Epithelial cell of esophagus (primary cell): ENCODE data around the gene PPP1R14C.

ENCODE experiments used
- DNase-seq: peaks from one replicate; pipeline ENCODE4 v3.0.0; 2010; ENCODE audit warnings: low read depth
- H3K4me3 ChIP-seq: 2 replicates; pipeline ENCODE4 v1.5.1; 2011; ENCODE audit warnings: mild to moderate bottlenecking, low read length, control low read depth
- CTCF ChIP-seq: IDR thresholded peaks from 2 replicates; pipeline ENCODE4 v1.5.1; 2011; ENCODE audit warnings: low read depth, mild to moderate bottlenecking, low read length, control low read depth, inconsistent platforms; ENCODE audit not compliant: insufficient read depth; ENCODE audit errors: missing control alignments

Gene PPP1R14C

GRCh38 chr6:150189122-150189521 is 46.3 kb downstream of the PPP1R14C start:
- no peak for DNase-seq
- H3K4me3 ChIP-seq = no peak overlapping the region
- TF ChIP-seq CTCF = no peak

- H3K4me3 ChIP-seq = no peak overlapping the region
- no peak for TF ChIP-seq CTCF
Measured at GRCh38 chr6:150191809-150192208, 49.0 kb downstream of the PPP1R14C start.

GRCh38 chr6:150194195-150194594 is 51.4 kb downstream of the PPP1R14C start:
- DNase-seq = no peak
- no peak overlapping the region for H3K4me3 ChIP-seq
- no peak for TF ChIP-seq CTCF

More at GRCh38 chr6:150191809-150192208, 49.0 kb downstream of the PPP1R14C start:
- DNase-seq = peak; percentile 87

GRCh38 chr6:150195996-150196417 is 53.2 kb downstream of the PPP1R14C start:
- no peak for TF ChIP-seq CTCF
- DNase-seq = no peak

GRCh38 chr6:150196942-150197745 is 54.3 kb downstream of the PPP1R14C start:
- H3K4me3 ChIP-seq = no peak overlapping the region
- no peak for DNase-seq
- no peak for TF ChIP-seq CTCF

More at GRCh38 chr6:150195996-150196417, 53.2 kb downstream of the PPP1R14C start:
- no peak overlapping the region for H3K4me3 ChIP-seq

- DNase-seq = no peak
- no peak for TF ChIP-seq CTCF
- no peak overlapping the region for H3K4me3 ChIP-seq
Measured at GRCh38 chr6:150198532-150198931, 55.7 kb downstream of the PPP1R14C start.

- no peak overlapping the region for H3K4me3 ChIP-seq
- no peak for TF ChIP-seq CTCF
- no peak for DNase-seq
Measured at GRCh38 chr6:150199241-150199640, 56.4 kb downstream of the PPP1R14C start.
